Epidermal melanocyte (primary cell): ENCODE measurements around the gene CCN2.
"Not testable (repeated sequence)": the region's sequence is repeated elsewhere in the genome, so short reads cannot be mapped to it uniquely, and the experiment has no call there.

Source experiments
- DNase-seq: peaks from one replicate; pipeline ENCODE4 v3.0.0; 2011; ENCODE audit warnings: low spot score; ENCODE audit not compliant: insufficient read length

Gene CCN2

DNA sequence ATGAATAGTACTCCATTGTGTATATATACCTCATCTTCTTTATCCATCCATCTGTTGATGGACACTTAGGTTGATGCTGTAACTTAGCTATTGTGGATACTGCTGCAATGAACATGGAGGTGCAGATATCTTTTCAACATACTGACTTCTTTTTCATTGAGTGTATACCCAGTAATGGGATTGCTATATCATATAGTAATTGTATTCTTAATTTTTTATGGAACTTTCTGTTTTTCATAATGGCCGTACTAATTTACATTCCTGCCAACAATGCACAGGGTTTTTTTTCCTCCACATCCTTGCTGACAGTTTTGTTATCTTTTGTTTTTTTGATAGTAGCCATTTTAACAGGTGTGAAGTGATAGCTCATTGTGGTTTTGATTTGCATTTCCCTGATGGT is 5.2 kb downstream of the CCN2 start:
- DNase-seq: no peak

- DNase-seq: no peak
Measured at GRCh38 chr6:131937703-131938631, 13.2 kb downstream of the CCN2 start.

GRCh38 chr6:131937226-131937625 is 13.9 kb downstream of the CCN2 start:
- no peak for DNase-seq

DNA sequence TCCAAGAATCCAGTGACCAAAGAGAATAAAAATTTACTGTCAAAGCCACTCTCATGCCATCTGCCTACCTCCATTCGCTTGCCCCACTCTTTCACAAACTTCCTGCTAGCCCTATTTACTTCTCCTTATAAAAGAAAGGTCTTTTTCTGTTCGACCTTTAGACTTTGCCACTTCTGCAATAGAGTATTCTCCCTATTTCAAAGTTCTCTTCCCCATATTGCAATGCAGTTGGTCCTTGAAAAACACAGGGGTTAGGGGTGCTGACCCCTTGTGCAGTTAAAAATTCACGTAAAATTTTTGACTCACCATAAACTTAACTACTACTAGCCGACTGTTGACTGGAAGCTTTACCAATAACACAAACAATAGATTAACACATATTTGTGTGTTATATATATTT is 15.0 kb downstream of the CCN2 start:
- no peak for DNase-seq

GRCh38 chr6:131931063-131931750 is 20.0 kb downstream of the CCN2 start:
- DNase-seq: no peak

GRCh38 chr6:131929976-131930375 is 21.2 kb downstream of the CCN2 start:
- DNase-seq: no peak

DNA sequence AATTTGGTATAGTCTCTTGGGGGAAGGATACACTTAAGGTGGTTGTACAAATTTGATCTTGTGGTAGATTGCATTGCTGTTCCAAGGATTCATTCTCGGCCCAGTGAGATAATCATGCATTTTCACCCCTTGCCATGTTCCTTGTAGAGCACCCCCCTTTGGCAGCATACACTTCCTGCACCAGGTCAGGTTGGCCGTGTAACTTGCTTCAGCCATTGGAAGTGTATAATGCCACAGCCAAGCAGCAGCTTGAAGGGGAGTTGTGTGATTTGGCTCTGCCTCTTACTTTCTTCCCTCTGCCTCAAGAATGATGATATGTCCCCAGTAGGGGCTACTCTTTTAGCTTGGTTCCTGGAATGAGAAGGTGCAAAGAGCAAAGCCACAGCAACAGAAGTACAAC is 21.9 kb downstream of the CCN2 start:
- DNase-seq: no peak

GRCh38 chr6:131924881-131925474 is 26.2 kb downstream of the CCN2 start:
- DNase-seq: peak; percentile 34

DNA sequence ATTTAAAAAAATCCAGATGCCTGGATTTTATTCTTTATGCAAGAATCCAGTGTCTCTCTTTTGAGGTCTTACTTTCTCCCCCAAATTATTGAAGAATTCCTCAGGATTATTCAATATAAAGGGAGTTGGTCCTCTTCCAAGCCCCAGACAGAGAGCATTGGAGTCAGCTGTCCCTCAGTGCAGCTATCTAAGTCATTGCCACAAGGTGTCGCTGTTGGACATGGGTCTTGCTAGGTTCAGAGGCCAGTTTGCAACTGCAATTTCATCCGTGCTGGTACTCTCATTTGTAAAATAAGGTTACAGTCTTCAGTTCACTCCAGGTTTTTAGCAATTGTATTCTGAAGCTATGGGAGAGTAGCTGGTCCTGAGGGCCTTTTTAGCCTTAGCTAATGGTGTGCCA is 27.8 kb downstream of the CCN2 start:
- no peak for DNase-seq

DNA sequence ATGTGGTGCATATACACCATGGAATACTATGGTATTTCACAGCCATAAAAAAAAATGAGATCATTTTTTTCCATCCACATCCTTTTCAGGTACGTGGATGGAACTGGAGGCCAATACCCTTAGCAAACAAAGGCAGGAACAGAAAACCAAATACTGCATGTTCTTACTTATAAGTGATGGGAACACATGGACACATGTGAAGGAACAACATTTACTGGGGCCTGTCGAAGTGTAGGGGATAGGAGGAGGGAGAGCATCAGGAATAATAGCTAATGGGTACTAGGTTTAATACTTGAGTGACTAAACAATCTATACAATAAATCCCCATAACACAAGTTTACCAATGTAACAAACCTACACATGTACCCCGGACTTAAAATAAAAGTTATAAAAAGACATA is 30.5 kb downstream of the CCN2 start:
- no peak for DNase-seq

DNA sequence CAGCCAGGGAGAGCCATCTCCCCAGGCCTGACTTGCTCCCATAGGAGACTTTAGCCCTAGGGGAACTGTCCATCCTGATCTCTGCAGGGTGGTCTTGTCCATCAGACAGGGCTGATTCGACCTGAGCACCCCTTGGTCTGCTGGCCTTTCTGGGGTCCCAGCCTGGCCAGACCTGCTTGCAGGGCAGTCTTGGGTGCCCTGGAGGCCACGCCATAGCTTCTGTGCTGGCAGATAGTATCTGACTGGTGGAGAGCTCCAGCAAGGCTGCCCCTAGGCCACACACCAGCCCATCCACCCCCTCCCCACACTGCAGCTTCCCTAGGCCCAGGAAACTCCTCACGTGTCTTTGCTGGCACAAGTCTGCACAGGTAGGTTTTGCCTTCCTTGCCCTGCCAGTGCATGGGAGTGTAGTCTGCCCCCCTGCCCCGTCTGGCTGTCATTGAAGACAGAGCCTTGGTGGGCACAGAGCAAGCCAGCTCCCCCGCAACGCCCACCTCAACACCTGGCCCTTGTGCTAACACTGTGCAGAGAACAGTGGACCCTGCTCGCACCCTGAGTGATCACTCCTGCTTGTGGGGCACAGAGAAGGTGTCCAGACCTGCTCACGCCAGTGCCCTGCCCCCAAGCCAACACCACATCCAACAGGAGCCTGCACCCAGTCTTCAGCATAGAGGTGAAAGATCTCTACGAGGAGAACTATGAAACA is 32.4 kb downstream of the CCN2 start:
- no peak for DNase-seq

- no peak for DNase-seq
Measured at GRCh38 chr6:131917763-131918649, 33.2 kb downstream of the CCN2 start.

DNA sequence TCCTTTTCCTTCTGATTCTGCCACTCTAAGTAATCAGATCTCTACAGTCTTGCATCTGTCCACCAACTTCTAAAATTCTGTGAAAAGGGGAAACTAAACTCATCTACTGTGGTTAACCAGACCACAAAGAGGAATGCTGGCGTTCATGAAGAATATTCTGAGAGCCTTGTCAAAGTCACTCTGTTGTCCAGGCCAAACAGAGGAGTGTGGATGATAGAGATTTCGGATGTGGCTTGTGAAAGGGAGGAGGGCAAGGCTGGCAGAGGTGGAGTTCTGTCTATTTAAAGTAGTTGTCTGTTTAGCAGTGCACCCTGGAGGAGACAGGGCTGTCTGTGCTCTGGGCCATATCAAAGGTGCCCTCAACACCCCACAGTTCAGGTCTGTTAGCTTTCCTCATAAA is 33.9 kb downstream of the CCN2 start:
- no peak for DNase-seq

- no peak for DNase-seq
Measured at GRCh38 chr6:131916847-131917246, 34.3 kb downstream of the CCN2 start.

DNA sequence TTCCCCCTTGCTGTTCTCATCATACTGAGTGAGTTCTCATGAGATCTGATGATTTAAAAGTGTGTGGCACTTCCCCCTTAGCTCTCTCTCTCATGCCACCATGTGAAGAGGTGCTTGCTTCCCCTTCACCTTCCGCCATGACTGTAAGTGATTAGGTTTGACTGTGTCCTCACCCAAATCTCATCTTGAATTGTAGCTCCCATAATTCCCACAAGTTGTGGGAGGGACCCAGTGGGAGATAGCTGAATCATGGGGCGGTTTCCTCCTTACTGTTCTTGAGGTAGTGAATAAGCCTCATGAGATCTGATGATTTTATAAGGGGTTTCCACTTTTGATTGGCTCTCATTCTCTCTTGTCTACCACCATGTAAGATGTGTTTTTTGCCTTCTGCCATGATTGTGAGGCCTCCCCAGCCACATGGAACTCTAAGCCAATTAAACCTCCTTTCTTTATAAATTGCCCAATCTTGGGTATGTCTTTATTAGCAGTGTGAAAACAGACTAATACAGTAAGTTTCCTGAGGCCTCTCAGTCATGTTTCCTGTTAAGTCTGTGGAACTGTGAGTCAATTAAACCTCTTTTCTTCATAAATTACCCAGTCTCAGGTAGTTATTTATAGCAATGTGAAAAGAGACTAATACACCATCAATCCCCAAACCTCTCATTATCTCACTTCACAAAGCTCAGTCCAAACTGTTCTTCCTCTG is 34.9 kb downstream of the CCN2 start:
- not testable (repeated sequence) for DNase-seq

GRCh38 chr6:131914967-131915751 is 36.0 kb downstream of the CCN2 start:
- DNase-seq: peak; percentile 43

- DNase-seq: no peak
Measured at GRCh38 chr6:131914234-131914633, 36.9 kb downstream of the CCN2 start.

DNA sequence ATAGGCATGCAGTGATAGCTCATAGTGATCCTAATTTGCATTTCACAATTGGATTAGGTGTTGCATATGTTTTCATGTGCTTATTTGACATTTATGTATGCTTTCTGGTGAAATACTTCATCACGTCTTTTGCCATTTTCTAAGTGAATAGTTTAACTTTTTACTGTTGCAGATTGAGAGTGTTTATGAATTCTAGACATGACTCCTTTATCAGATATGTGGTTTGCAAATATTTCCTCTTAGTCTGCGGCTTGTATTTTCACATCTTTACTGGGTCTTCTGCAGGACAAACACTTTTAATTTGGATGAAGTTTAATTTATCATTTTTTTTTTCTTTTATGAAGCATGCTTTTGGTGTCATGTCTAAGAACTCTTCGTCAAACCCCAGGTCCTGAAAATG is 39.2 kb downstream of the CCN2 start:
- no peak for DNase-seq

DNA sequence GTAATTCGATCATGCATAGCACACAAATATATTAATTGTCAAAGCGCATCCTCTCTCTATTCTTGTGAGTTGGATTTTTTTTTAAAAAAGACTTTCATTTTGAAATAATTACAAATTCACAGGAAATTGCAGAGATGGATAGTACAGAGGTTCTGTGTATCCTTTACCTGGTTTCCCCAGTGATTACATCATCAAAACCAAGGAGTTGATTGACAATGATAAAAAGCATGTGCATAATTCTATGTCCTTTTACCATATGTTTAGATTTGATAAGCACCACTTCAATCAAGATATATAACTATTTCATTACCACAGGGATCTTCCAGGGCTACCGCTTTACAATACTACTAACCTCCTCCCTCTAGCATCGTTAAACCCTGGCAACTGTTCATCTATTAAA is 40.2 kb downstream of the CCN2 start:
- DNase-seq: no peak
